AG09319 (cell line): ENCODE measurements around the gene CNTLN.
"Not testable (repeated sequence)": the region's sequence is repeated elsewhere in the genome, so short reads cannot be mapped to it uniquely, and the experiment has no call there.

Experiments
- DNase-seq: peaks from one replicate; pipeline ENCODE4 v3.0.0-alpha.2; 2010; ENCODE audit warnings: low read depth; ENCODE audit errors: extremely low read depth
- TF ChIP-seq, protein P1 (sequence below): IDR thresholded peaks from 2 replicates; pipeline ENCODE4 v1.5.1; 2011; ENCODE audit warnings: low read depth, mild to moderate bottlenecking, inconsistent platforms, low read length, moderate library complexity

Gene CNTLN

DNA sequence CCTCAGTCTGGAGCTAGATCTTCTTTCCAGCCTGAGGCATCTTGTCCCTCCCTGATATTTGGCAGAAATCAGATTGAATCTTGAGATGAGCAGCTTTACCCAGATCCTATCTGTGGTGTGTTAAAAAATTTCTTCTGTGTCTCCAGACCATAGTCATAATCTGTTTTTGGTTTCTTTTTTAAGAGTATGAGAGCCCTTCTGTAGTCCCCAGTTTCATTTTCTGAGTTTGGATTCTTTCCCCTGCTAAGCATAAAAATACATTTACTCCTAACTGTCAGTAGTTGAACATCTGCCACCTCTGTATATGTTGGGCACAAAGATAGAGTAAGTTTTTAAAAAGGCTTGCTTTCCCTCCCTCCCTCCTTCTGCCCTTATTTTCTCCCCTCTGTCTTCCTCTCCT is 137.7 kb downstream of the CNTLN start:
- TF ChIP-seq, protein P1, sequence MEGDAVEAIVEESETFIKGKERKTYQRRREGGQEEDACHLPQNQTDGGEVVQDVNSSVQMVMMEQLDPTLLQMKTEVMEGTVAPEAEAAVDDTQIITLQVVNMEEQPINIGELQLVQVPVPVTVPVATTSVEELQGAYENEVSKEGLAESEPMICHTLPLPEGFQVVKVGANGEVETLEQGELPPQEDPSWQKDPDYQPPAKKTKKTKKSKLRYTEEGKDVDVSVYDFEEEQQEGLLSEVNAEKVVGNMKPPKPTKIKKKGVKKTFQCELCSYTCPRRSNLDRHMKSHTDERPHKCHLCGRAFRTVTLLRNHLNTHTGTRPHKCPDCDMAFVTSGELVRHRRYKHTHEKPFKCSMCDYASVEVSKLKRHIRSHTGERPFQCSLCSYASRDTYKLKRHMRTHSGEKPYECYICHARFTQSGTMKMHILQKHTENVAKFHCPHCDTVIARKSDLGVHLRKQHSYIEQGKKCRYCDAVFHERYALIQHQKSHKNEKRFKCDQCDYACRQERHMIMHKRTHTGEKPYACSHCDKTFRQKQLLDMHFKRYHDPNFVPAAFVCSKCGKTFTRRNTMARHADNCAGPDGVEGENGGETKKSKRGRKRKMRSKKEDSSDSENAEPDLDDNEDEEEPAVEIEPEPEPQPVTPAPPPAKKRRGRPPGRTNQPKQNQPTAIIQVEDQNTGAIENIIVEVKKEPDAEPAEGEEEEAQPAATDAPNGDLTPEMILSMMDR: no peak
- no peak for DNase-seq

DNA sequence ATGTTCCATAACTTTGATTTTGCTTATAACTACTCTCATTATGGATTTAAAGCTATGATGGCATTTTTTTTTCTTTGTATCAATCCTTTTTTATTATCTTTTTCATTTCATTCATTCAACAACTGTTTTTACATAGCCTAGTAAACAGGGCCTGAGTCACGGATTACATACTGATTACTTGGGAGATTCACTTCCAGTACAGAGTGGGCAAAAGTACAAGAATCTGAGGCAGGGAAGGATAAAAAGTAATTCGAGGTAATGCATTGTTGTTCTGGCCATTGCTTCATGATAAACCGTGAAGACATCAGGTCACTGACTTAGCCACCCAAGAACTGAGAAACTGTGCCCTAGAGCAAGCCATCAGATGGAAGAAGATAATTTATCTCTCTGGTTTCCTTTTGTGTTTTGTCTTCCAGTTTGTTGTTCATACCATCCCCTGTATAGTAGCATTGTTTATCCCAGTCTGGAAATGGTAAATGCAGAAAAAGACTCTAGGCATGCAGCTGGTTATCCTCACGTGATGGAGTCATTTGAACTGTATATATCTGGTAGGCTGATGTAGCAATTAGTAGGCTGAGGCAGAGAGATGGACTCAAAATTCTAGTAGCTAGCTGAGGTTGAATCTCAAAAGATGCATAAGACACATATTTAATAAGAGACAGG is 145.6 kb downstream of the CNTLN start:
- no peak for DNase-seq
- TF ChIP-seq, protein P1: no peak

DNA sequence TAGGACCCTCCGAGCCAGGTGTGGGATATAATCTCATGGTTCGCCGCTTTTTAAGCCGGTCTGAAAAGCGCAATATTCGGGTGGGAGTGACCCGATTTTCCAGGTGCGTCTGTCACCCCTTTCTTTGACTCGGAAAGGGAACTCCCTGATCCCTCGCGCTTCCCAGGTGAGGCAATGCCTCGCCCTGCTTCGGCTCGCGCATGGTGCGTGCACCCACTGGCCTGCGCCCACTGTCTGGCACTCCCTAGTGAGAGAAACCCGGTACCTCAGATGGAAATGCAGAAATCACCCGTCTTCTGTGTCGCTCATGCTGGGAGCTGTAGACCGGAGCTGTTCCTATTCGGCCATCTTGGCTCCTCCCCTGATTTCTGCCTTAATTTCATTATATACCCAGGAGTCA is 155.8 kb downstream of the CNTLN start:
- not testable (repeated sequence) for DNase-seq

DNA sequence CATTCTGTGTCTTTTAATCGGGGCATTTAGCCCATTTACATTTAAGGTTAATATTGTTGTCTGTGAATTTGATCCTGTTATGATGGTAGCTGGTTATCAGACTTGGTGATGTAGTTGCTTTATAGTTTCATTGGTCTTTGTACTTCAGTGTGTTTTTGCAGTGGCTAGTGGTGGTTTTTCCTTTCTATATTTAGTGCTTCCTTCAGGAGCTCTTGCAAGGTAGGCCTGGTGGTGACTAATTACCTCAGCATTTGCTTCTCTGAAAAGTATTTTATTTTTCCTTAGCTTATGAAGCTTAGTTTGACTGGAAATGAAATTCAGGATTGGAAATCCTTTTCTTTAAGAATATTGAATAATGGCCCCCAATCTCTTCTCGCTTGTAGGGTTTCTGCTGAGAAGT is 156.9 kb downstream of the CNTLN start:
- DNase-seq: no peak
- TF ChIP-seq, protein P1: no peak

DNA sequence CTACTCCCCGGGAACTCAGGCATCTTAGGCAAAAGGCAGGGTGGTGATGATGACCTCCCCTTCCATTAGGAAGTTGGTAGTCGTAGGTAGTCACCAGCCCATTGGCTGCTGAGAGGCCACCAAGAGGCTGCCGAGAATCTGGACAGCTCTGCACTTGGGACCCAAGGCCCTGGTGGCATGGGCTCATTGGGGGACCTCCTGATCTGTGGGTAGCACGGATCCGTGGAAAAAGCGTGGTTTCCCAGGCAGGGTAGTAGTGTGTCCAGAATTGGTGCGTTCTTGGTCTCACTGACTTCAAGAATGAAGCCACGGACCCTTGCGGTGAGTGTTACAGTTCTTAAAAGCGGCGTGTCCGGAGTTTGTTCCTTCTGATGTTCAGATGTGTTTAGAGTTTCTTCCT is 158.8 kb downstream of the CNTLN start:
- TF ChIP-seq, protein P1: no peak

DNA sequence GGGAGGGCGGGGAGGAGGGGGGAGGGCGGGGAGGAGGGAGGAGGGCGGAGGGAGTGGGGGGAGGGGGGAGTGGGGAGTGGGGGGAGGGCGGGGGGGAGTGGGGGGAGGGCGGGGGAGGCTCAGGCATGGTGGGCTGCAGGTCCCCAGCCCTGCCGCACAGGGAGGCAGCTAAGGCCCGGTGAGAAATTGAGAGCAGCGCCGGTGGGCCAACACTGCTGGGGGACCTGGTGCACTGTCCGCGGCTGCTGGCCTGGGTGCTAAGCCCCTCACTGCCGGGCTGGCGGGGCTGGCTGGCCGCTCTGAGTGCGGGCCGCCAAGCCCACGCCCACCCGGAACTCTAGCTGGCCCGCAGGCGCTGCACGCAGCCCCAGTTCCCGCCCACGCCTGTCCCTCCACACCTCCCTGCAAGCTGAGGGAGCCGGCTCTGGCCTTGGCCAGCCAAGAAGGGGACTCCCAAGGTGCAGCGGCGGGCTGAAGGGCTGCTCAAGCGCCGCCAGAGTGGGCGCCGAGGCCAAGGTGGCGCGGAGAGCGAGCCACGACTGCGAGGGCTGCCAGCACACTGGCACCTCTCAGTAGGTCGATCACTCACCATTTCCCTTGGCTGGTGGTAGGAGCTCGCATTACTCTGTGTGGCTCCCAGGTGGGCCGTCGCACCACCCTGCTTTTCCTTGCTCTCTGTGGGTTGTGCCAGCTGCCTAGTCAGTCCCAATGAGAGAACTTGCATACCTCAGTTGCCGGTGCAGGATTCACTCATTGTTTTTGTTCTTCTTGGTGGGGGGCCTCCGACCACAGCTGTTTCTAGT is 160.2 kb downstream of the CNTLN start:
- TF ChIP-seq, protein P1: no peak
- DNase-seq: no peak

More for the DNA sequence above, 158.8 kb downstream of the CNTLN start:
- no peak for DNase-seq

DNA sequence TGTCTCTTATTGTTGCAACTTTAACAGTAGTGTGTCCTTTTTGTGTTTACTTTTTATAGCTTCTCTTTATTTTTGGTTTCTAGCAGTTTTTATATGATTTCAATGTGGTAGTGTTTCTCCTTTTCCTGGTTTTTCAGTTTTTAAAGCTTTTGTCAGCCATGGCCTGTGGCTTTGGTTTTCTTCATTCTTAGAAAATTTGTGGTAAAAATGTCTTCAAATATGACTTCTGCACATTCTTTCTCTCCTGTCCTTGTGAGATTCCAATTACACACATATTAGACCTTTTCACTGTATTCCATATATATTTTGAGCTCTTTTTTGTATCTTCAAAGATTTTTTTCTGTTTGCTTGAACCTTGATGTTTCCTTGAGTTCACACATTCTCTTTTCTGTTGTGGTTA is 180.5 kb downstream of the CNTLN start:
- no peak for DNase-seq
- TF ChIP-seq, protein P1: no peak
